Cerebellar cortex (tissue), 1 donor: ENCODE measurements around the gene TTLL11.

Experiments
- DNase-seq: peaks from one replicate; pipeline ENCODE4 v3.0.0-alpha.2; 2015; ENCODE audit warnings: low spot score

TTLL11 gene

GRCh38 chr9:121773954-121774714 is 319.0 kb downstream of the TTLL11 start:
- DNase-seq, result no peak

DNA sequence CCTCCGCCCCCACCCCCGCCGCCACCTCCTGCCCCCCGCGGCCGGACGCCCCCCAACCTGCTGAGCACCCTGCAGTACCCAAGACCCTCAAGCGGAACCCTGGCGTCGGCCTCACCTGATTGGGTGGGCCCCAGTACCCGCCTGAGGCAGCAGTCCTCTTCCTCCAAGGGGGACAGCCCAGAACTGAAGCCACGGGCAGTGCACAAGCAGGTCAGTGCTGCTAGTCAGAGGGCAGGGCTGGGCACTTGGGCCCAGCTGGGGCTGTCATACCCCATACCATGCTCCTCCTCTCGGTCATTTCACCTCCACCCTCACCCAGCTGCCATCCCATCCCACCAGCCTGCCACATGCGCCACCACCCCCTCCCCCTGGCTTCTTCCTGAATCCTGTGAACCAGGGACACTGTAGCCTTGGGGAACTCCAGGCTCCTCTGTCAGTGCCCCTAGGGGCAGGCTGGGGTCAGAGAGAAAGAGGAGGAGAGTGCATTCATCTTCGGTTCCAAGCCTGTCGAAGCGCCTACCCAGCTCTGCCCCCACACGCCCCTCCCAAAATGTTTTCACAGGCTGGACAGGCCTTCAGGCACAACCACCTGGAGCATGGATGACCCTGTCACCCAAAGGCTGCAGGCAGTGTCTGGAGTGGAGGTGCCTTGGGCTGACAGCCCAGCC is 319.7 kb downstream of the TTLL11 start:
- DNase-seq, result no peak

DNA sequence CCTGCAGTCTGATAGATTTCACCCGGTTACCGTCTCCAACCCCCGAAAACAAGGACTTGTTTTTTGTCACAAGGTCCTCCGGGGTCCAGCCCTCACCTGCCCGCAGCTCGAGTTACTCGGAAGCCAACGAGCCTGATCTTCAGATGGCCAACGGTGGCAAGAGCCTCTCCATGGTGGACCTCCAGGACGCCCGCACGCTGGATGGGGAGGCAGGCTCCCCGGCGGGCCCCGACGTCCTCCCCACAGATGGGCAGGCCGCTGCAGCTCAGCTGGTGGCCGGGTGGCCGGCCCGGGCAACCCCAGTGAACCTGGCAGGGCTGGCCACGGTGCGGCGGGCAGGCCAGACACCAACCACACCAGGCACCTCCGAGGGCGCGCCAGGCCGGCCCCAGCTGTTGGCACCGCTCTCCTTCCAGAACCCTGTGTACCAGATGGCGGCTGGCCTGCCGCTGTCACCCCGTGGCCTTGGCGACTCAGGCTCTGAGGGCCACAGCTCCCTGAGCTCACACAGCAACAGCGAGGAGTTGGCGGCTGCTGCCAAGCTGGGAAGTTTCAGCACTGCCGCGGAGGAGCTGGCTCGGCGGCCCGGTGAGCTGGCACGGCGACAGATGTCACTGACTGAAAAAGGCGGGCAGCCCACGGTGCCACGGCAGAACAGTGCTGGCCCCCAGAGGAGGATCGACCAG is 320.4 kb downstream of the TTLL11 start:
- DNase-seq, result no peak
